ENCODE data around the gene ASB3.

ASB3 gene

DNA sequence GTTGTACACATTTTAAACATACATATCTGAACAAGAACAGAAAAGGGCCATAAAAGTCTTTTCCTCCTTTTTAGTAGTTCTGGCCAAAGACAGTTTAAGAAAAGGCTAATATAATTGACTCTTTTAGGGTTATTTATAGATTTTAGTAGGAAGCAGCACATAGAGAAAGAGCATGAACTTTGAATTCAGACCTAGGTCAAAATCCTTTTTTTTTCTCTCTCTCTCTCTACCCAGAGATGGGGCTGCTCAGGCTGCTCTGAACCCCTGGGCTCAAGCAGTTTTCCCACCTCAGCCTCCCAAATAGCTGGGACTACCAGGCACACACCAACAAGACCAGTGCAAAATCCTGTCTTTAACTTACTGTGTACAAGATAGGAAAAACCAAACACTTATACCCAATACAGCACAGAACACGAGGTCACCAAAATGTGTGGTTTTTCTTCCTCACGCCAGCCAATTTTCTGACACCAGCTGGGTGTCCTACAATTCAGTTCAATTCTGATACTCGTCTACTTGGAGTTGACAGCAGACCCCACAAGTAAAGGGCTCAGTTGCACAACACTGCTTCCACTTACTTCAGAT lies 32.2 kb upstream of the ASB3 start:
- H3F3A ChIP-seq (ENCODE audit: insufficient read depth, low read length), result no peaks in the 10 kb centered on the region

DNA sequence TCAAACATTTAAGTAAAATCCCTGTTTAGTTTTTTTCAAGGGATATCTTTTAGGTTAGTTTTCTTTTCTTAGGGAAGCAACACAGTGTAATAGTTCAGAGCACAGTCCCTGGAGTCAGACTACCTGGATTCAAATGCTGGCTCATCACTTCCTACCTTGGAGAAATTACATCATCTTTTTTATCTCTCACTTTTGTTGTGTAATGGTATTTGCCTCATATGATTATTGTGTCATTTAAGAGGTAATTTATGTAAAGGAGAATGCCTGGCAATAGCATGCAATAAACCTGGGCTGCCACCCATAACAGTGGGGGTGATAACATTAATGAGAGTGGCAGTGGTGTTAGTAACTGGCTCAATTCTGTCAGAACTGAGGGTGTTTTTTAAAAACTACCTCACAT lies 26.4 kb upstream of the ASB3 start:
- no peaks in the 10 kb centered on the region for H3K4me1 ChIP-seq (ENCODE audit: insufficient read depth, low read length, severe bottlenecking)
- H3K4me2 ChIP-seq (ENCODE audit: low read length), result no peak overlapping the region
- H3K4me3 ChIP-seq (ENCODE audit: low read depth, low read length, poor library complexity, severe bottlenecking), result no peak overlapping the region
- H3K9me2 ChIP-seq (ENCODE audit: low read depth, low read length), result no peaks in the 10 kb centered on the region
- no peaks in the 10 kb centered on the region for H4K20me1 ChIP-seq (ENCODE audit: insufficient read depth, low read length)
- H2AFZ ChIP-seq (ENCODE audit: low read length), result no peak overlapping the region
- H3K36me3 ChIP-seq (ENCODE audit: insufficient read depth, low read length), result peaks cover 71% of the 10 kb centered on the region
- H3K9ac ChIP-seq (ENCODE audit: low read length), result no peak overlapping the region
- TF ChIP-seq CTCF (IDR thresholded peaks at IDR 0.05; ENCODE audit: low read length) (no peak), EZH2 (IDR thresholded peaks at IDR 0.05; ENCODE audit: borderline replicate concordance, low read length) (no peak)
- H3K27ac ChIP-seq (ENCODE audit: low read depth, low read length, poor library complexity, severe bottlenecking), result no peak overlapping the region
- no peaks in the 10 kb centered on the region for H3K27me3 ChIP-seq (ENCODE audit: insufficient read depth, low read length)
- no peaks in the 10 kb centered on the region for H3K9me3 ChIP-seq (ENCODE audit: low read length)
- no peaks in the 10 kb centered on the region for H3K79me2 ChIP-seq (ENCODE audit: insufficient read depth, low read length)
- H3F3A ChIP-seq (ENCODE audit: insufficient read depth, low read length), result no peaks in the 10 kb centered on the region

More for the DNA sequence above, 32.2 kb upstream of the ASB3 start:
- no peak overlapping the region for H3K4me3 ChIP-seq (ENCODE audit: low read depth, low read length, poor library complexity, severe bottlenecking)
- no peak overlapping the region for H2AFZ ChIP-seq (ENCODE audit: low read length)
- H3K79me2 ChIP-seq (ENCODE audit: insufficient read depth, low read length), result no peaks in the 10 kb centered on the region
- H3K27ac ChIP-seq (ENCODE audit: low read depth, low read length, poor library complexity, severe bottlenecking), result no peak overlapping the region
- TF ChIP-seq CTCF (IDR thresholded peaks at IDR 0.05; ENCODE audit: low read length), result no peak
- H3K9ac ChIP-seq (ENCODE audit: low read length), result no peak overlapping the region
- peaks cover 37% of the 10 kb centered on the region for H3K36me3 ChIP-seq (ENCODE audit: insufficient read depth, low read length)
- H3K27me3 ChIP-seq (ENCODE audit: insufficient read depth, low read length), result no peaks in the 10 kb centered on the region
- no peak overlapping the region for H3K4me2 ChIP-seq (ENCODE audit: low read length)
- no peaks in the 10 kb centered on the region for H3K9me3 ChIP-seq (ENCODE audit: low read length)
- no peaks in the 10 kb centered on the region for H4K20me1 ChIP-seq (ENCODE audit: insufficient read depth, low read length)
- no peaks in the 10 kb centered on the region for H3K4me1 ChIP-seq (ENCODE audit: insufficient read depth, low read length, severe bottlenecking)
- H3K9me2 ChIP-seq (ENCODE audit: low read depth, low read length), result no peaks in the 10 kb centered on the region

- H3F3A ChIP-seq (ENCODE audit: insufficient read depth, low read length), result no peaks in the 10 kb centered on the region
- no peak overlapping the region for H3K9ac ChIP-seq (ENCODE audit: low read length)
- no peak overlapping the region for H3K4me3 ChIP-seq (ENCODE audit: low read depth, low read length, poor library complexity, severe bottlenecking)
- H3K4me2 ChIP-seq (ENCODE audit: low read length), result no peak overlapping the region
- no peaks in the 10 kb centered on the region for H3K9me3 ChIP-seq (ENCODE audit: low read length)
- no peak overlapping the region for H2AFZ ChIP-seq (ENCODE audit: low read length)
- no peaks in the 10 kb centered on the region for H3K79me2 ChIP-seq (ENCODE audit: insufficient read depth, low read length)
- H3K4me1 ChIP-seq (ENCODE audit: insufficient read depth, low read length, severe bottlenecking), result no peaks in the 10 kb centered on the region
- H3K9me2 ChIP-seq (ENCODE audit: low read depth, low read length), result no peaks in the 10 kb centered on the region
- TF ChIP-seq EZH2 (IDR thresholded peaks at IDR 0.05; ENCODE audit: borderline replicate concordance, low read length), result no peak
- no peak for TF ChIP-seq CTCF (IDR thresholded peaks at IDR 0.05; ENCODE audit: low read length)
- H3K36me3 ChIP-seq (ENCODE audit: insufficient read depth, low read length), result peaks cover 69% of the 10 kb centered on the region
- H3K27ac ChIP-seq (ENCODE audit: low read depth, low read length, poor library complexity, severe bottlenecking), result no peak overlapping the region
- H4K20me1 ChIP-seq (ENCODE audit: insufficient read depth, low read length), result no peaks in the 10 kb centered on the region
- H3K27me3 ChIP-seq (ENCODE audit: insufficient read depth, low read length), result no peaks in the 10 kb centered on the region
Observed at GRCh38 chr2:53811601-53812000, 24.8 kb upstream of the ASB3 start.
